Activated CD4-positive, alpha-beta T cell treated with anti-CD3 and anti-CD28 coated beads, Interleukin-2, Interleukin-4, amounts not matched to agents 100 ng/mL and 50 ng/mL, durations not matched to agents 16 hours and 8 hours (primary cell): ENCODE data around the gene DET1.

Experiments used
- DNase-seq: peaks from one replicate; pipeline ENCODE4 v3.0.0-alpha.2; 2020; ENCODE audit warnings: low spot score

The DET1 gene

DNA sequence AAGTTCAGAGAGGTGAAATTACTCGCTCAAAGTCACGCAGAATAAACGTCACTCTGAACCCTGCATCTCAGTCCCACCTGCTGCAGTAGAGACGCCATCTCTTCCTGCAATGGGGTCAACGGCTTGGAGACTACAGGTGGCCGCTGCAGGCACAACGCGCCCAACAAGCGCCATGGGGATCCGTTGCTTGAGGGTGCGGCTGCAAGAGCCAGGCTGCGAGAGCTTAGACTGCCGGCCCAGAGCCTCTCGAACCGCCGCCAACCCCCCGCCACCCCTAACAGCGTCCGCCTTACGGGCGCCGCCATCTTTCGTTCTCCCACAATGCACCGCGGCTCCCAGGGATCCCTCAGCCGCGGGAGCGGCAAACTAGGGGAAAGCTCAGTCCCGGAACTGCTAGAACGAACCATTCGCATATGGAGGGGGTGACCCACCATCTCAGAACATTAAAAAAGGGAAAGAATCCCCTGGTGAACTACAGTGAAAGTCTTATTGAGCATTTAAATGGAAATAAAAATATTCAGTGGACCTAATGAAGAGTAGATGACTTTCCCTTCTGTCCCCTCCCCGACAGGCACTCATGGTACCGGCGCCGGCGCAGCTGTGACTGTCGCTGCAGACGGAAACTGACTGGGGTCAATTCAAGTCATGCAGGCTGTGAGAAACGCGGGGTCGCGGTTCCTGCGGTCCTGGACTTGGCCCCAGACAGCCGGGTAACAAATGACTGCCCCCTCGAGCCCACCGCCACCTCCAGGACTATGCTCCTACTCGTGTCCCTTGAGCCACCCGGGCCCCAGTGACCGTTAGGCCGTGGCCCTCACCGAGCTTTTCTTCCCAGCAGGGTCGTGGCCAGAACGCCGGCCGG is 79.2 kb downstream of the DET1 start, which contains the start of the genes MRPL46 and MRPS11:
Gene MRPL46 (minus strand): TSS at position 316 of the 862 bp plus-strand sequence. CDS start 11 bp downstream, at position 305.
Gene MRPS11 (plus strand): TSS at position 636 of the 862 bp plus-strand sequence. CDS start 10 bp downstream, at position 646.
- peak; percentile 89 for DNase-seq

DNA sequence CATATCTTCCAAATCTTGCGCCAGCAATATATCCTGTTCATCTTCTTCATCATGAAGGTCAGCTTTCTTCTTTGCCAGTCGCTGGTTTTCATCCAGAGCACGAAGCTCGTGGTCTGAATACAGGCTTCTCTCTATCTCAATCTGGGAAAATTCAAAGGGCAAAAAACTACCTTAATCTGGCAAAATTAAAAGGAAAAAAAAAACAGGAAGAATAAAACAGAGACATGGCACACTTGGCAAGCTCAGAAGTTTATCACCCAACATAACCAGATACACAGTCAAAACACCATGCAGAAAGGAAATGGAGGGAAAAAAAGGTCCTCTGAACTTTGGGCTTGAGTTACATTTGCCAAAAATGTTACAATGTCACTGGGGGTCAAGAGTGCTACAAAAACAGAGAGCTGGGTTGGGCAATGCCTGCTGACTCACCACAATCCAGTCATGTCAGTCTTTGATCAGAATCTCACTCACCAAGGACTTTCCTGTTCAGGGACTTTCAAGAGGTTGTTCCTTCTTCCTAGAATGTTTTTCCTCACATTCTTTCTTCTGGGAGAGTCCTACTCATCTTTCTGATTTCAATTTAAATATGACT is 80.8 kb downstream of the DET1 start:
- peak; percentile 38 for DNase-seq

DNA sequence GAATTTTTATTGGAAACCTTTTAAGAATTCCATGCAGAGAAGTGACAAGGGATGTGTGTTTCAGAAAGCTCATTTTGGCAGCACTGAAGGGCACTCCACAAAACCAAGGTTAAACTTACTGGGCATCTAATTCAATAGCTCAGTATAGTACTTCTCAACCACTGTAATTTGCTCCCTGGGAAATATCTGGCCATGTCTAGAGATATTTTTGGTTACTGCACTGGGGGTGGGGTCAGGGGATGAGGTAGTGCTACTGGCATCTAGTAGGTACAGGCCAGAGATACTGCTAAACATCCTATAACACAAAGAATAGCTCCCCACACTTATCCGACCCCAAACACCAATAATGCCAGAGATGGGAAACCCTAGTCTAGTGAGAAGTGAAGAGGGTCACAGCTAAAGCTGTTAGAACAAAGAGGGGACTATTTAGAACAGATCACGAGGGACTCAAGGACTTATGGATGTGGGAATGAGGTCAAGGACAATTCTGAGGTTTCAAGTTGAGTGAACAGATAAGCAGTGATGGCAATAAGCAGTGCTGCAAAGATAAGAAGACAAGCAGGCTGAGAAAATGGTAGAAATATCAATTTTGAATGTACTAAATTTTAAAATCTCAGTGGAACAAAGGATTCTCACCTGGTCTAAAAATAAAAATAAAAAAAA is 82.5 kb downstream of the DET1 start:
- no peak for DNase-seq
